Esophagus squamous epithelium (tissue), 4 donors: ENCODE measurements around the gene SLC1A3.

Experiments used
- POLR2A ChIP-seq, 4 donors: fragments of 450-650 bp; IDR thresholded peaks; one replicate each; pipeline ENCODE4 v1.6.1; 2017; ENCODE audit warnings: antibody characterized with exemption in 4 of 4, mild to moderate bottlenecking in 4 of 4, moderate library complexity in 3 of 4
- TF ChIP-seq, protein P1 (sequence below), 6 experiments: fragments of 450-650 bp in 4 of 6; fragments of 200-600 bp in 2 of 6; sonication (generic) in 2 of 6; IDR thresholded peaks; one replicate each; pipeline ENCODE4 v1.5.1; 2016 to 2019; ENCODE audit warnings: antibody characterized with exemption in 6 of 6, mild to moderate bottlenecking in 4 of 6, moderate library complexity in 4 of 6

DNA sequence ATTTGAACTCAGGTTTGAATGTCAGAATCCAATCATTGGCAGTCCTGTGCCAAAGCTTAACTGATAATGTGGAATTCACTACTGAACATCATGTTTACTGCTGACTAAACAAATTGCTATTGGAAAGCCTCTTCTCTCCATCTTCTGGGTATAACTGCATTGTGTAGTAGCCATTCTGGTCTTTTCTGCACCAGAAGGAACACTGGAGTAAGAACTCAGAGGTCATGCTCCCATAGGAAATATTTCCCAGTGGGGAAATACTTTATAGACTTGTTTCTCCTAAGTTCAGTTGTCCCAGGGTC lies 25.9 kb downstream of the SLC1A3 start:
- TF ChIP-seq, protein P1, sequence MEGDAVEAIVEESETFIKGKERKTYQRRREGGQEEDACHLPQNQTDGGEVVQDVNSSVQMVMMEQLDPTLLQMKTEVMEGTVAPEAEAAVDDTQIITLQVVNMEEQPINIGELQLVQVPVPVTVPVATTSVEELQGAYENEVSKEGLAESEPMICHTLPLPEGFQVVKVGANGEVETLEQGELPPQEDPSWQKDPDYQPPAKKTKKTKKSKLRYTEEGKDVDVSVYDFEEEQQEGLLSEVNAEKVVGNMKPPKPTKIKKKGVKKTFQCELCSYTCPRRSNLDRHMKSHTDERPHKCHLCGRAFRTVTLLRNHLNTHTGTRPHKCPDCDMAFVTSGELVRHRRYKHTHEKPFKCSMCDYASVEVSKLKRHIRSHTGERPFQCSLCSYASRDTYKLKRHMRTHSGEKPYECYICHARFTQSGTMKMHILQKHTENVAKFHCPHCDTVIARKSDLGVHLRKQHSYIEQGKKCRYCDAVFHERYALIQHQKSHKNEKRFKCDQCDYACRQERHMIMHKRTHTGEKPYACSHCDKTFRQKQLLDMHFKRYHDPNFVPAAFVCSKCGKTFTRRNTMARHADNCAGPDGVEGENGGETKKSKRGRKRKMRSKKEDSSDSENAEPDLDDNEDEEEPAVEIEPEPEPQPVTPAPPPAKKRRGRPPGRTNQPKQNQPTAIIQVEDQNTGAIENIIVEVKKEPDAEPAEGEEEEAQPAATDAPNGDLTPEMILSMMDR (IDR thresholded peaks at IDR 0.05): no peak
- TF ChIP-seq POLR2A (IDR thresholded peaks at IDR 0.05): no peak
